DMS 273 (cell line): ENCODE results near the gene STAB2.

Experiments
- DNase-seq: peaks from one replicate; lab custom pipeline; 2025; ENCODE audit not compliant: unreplicated experiment; lab: John Stamatoyannopoulos, UW

STAB2 gene, protein sequence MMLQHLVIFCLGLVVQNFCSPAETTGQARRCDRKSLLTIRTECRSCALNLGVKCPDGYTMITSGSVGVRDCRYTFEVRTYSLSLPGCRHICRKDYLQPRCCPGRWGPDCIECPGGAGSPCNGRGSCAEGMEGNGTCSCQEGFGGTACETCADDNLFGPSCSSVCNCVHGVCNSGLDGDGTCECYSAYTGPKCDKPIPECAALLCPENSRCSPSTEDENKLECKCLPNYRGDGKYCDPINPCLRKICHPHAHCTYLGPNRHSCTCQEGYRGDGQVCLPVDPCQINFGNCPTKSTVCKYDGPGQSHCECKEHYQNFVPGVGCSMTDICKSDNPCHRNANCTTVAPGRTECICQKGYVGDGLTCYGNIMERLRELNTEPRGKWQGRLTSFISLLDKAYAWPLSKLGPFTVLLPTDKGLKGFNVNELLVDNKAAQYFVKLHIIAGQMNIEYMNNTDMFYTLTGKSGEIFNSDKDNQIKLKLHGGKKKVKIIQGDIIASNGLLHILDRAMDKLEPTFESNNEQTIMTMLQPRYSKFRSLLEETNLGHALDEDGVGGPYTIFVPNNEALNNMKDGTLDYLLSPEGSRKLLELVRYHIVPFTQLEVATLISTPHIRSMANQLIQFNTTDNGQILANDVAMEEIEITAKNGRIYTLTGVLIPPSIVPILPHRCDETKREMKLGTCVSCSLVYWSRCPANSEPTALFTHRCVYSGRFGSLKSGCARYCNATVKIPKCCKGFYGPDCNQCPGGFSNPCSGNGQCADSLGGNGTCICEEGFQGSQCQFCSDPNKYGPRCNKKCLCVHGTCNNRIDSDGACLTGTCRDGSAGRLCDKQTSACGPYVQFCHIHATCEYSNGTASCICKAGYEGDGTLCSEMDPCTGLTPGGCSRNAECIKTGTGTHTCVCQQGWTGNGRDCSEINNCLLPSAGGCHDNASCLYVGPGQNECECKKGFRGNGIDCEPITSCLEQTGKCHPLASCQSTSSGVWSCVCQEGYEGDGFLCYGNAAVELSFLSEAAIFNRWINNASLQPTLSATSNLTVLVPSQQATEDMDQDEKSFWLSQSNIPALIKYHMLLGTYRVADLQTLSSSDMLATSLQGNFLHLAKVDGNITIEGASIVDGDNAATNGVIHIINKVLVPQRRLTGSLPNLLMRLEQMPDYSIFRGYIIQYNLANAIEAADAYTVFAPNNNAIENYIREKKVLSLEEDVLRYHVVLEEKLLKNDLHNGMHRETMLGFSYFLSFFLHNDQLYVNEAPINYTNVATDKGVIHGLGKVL (N-terminal part only)

DNA sequence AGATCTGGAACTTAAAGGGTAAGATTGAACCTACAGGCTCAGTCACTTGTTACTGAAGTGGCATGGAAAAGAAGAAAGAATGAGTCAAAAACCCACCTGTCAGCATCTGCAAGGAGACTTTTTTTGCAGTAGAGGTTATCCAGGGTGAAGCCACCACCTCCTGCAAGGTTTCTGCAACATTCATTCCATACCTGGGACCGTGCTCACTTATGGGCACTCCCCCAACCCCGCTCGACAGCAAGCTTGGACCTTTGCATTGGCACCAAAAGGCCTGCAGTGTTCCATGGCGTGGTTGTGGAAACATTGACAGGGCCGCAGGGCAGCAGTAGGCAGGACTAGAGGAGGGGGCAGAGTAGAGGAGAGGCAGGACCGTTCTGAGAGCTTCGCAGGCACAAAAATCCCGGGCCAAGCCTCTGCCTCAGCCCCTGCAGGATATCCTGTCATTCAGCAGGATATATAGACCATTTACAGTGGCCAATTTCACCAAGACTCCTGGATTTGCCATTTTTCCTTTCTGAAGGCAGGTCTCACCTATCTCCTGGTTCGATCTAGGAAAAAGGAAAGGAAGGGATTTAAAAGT, at the start of gene STAB2:
Gene STAB2 (plus strand): TSS at position 483 of the 580 bp plus-strand sequence. CDS start 204 bp downstream, outside the sequence.
- DNase-seq = no peak

- DNase-seq = no peak
These were observed 48.7 kb upstream of the STAB2 start for GRCh38 chr12:103538397-103538796.

GRCh38 chr12:103540319-103540718, 46.8 kb upstream of the STAB2 start:
- DNase-seq = no peak

DNA sequence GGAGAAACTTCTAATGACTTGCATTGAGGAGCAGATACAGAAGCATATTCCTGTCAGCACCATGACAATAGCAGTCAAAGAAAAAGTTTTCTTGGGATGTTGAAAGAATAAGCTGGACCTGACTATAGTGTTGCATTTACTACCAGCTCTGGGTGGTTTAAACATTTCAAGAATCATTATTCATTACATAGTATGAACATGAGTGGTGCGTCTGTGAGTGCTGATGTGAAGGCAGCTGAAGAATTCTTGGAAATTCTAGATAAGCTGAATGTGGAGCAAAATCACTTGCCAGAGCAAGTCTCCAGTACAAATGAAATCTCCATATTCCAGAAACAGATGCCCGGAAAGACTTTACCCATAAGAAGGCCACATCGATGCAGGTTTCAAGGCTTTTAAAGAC, 45.0 kb upstream of the STAB2 start:
- no peak for DNase-seq

DNA sequence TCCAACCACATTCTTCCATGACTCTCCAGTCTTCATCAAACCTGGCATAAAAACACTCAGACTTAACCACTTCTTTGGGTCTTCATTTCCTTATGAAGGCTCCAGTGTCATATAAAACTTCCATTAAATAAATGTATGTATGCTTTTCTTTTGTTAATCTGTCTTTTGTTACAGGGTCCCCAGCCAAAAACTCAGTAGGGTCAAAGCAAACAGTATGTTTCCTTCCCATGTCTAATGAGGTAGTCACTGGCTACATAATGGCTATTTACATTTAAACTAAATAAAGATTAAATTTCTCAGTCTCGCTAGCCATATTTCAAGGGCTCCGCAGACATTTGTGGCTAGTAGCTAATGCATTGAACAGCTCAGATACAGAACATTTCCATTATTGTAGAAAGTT, 40.1 kb upstream of the STAB2 start:
- DNase-seq = no peak

DNA sequence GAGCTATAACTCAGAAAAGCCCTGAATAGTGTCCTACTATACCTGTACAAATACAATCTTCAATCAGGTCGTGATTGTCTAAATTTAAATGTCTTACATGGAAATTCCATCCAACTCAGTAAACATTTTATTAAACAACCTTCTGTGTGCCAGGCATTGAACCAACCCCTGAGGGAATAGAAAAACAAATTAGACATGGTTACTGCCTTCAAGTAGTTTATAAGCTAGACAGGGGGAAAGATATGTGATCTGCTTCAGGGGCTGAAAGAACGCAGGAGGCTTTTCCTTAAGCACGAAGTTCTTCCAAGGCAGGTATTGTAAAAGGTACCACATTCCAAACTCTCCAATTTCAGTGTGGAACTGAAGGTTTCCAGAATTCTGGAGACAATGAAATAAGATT, 39.7 kb upstream of the STAB2 start:
- no peak for DNase-seq

DNA sequence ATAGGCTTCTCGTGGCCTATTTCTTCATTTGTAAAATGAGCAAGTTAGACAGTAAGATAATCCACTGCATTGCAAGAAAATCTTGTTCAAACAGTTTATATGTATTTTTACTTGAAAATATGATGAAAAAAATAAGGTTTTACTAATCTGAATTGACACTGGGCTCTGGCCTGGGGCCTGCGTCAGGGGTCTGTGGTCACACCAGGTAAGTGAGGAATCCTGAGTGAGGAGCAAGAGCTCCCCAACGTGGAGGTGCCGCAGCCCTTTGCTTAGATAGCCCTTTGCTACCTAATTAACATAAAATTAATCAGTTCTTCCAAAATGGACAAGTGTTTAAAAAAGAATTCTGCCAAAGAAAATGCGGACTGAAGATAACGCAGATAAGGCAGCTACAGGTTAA, 39.1 kb upstream of the STAB2 start:
- DNase-seq = peak; percentile 1

DNA sequence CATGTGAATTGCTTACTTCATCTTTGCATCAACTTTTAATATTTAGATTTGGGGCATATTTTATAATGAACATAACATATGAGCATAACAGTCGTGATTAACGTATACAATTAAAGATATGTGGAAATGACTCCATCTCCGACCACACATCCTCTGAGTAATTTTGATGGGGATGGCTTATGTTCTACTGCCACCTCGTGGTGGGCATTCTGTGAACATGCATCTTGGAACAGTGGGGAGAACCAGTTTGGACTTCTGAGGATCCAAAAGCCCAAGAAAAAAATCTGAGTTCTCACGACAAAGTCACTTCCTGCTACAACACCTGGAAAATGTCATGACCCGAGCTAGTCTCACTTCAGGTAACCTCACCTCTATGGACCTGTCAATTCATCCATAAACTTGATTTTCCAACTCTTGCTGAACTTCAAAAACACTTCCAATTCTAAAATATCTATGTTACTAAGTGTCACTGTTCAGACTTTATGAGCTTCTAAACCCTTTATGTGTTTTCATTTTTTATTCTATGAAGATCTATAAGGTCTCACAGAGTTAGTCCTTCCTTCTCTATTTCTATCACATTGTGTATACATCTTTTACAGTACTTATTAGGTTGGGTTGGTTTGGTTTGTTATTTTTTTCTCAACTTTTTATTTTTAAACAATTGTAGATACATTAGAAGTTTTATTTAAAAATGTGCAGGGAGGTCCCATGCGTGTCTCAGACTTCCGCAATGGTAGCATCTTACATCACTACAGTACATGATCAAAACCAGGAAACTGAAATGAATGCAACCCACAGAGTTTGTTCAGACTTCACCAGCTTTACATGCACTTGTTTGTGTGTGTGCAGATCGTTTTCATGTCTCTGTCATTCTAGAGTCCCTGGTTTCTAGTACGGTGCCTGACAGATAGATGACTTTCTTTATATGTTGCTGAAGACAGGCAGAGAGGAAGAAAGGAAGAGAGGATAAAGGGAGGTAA, 38.2 kb upstream of the STAB2 start:
- DNase-seq = peak; percentile 82

GRCh38 chr12:103556890-103557627, 30.0 kb upstream of the STAB2 start:
- no peak for DNase-seq

DNA sequence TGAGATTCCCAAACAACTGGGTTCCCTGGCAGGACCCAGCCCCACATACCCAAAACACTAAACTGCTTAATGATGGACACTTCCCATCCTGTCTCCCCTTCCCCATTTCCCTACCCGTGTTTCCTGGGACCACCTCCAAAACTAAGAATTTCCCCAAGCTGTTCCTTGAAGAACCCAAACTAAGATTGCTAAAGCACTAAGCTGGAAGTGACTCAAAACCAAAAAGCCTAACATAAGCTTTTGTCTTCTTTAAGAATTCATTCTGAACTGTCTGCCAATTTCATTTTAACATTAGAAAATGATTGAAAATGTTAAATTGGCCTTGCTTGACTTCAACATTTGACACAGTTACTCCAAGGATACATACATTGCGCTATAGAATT, 29.5 kb upstream of the STAB2 start:
- DNase-seq = no peak

DNA sequence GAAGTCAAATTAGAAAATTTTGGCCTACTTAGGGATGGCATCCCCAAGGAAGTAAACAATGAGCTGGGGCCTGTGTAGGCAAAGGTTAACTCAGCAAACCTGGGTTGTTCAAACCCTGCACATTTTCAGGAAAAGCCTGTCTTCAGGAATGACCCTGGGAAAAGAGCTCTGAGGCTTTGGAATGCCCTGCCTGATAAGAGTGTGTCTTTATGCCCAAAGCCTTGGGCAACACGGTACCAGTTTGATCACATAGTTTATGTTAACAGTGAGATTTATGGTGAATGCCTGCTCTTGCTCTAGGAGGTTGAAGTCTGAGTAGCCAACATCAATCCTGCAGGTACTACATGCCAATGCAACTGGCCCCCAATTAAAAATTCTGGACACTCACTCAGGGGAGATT, 28.2 kb upstream of the STAB2 start:
- no peak for DNase-seq

GRCh38 chr12:103560604-103561101, 26.4 kb upstream of the STAB2 start:
- no peak for DNase-seq

- no peak for DNase-seq
These were observed 25.9 kb upstream of the STAB2 start for GRCh38 chr12:103561174-103561573.

DNA sequence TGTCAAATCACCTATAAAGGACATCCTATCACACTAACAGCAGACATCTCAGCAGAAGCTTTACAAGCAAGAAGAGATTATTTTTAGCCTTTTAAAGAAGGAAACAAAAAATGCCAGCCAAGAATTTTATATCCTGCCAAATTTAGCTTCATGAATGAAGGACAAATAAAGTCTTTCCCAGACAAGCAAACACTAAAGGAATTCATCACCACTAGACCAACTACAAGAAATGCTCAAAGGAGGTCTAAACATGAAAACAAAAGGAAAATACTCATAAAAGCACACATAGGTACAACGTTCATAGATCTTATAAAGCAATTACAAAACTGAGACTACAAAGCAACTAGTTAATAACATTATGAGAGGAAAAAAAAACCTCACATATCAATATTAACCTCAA, 20.7 kb upstream of the STAB2 start:
- DNase-seq = no peak

DNA sequence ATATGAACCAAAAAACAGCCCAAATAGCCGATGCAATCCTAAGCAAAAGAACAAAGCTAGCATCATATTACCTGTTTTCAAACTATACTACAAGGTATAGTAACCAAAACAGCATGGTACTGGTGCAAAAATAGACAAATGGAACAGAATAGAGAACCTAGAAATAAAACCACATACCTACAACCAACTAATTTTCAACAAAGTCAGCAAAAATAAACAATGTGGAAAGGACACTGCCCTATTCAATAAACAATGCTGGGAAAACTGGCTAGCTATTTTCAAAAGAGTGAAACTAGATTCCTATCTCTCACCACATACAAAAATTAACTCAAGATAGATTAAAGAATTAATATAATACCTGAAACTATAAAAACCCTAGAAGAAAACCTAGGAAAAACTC, 17.8 kb upstream of the STAB2 start:
- DNase-seq = no peak

DNA sequence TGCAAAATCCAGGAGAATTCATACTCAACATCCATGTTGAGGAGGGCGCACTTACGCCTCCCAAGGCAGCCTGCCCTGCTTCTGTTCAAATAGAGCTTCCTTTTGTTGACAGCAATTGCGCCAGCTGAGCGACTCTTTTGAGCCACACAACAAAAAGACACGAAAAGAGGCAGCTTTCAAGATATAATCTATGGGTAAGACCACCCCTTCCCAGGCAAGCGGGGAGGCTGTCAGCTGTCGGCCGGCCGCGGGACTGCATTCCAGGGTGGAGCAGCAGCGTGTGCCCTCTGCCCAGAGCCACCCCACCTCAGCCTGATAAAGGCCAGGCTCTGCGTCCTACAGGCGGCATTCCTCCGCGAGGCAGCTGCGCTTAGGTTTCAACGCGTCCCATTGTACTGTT, 15.8 kb upstream of the STAB2 start:
- no peak for DNase-seq

- no peak for DNase-seq
These were observed 14.6 kb upstream of the STAB2 start for GRCh38 chr12:103572312-103573045.

GRCh38 chr12:103573185-103573584, 13.9 kb upstream of the STAB2 start:
- no peak for DNase-seq
